K562 (cell line): ENCODE data around the gene MYO1H. TPM values are rescaled to one million over a fixed set of nuclear protein-coding genes. Genes with fewer than 3 reads are reported as not detected.

ENCODE experiments used
- FOXA3 ChIP-seq, 2 experiments: fragments of 450-650 bp in 1 of 2; sonication (generic) in 1 of 2; formaldehyde crosslinking; IDR thresholded peaks in 1 of 2; conservative IDR thresholded peaks in 1 of 2; 2 replicates each; pipeline versions ENCODE4 v1.4.0 to v1.8.0; 2020 to 2022; ENCODE audit warnings: mild to moderate bottlenecking in 2 of 2, missing genetic modification reagents in 1 of 2
- GTF2F1 ChIP-seq: IDR thresholded peaks from 2 replicates; pipeline ENCODE4 v1.6.1; 2011; ENCODE audit warnings: low read depth, low read length, improper control_type of control experiment
- NFATC3 ChIP-seq: fragments of 450-650 bp; IDR thresholded peaks from 2 replicates; pipeline ENCODE4 v1.6.1; 2017; ENCODE audit warnings: mild to moderate bottlenecking
- NFE2 ChIP-seq: IDR thresholded peaks from 2 replicates; pipeline ENCODE4 v1.6.1; 2014; ENCODE audit warnings: antibody characterized with exemption, low read depth
- PHB ChIP-seq: fragments of 250-450 bp; sonication (Bioruptor Pico); IDR thresholded peaks from 2 replicates; pipeline ENCODE4 v1.5.0; 2021
- PPARD ChIP-seq: fragments of 250-450 bp; sonication (Bioruptor Pico); IDR thresholded peaks from 2 replicates; pipeline ENCODE4 v1.8.0; 2022; ENCODE audit warnings: inconsistent platforms, mild to moderate bottlenecking, moderate library complexity
- SAP30 ChIP-seq: fragments of 200-600 bp; sonication (generic); IDR thresholded peaks from 2 replicates; pipeline ENCODE4 v1.6.1; 2012; ENCODE audit warnings: borderline replicate concordance, low read depth, mild to moderate bottlenecking, moderate library complexity, low read length, control low read depth, inconsistent platforms; ENCODE audit not compliant: insufficient read depth, poor library complexity, severe bottlenecking
- SMARCC2 ChIP-seq: fragments of 450-650 bp; IDR thresholded peaks from 2 replicates; pipeline ENCODE4 v1.6.1; 2017; ENCODE audit warnings: antibody characterized with exemption, moderate library complexity, mild to moderate bottlenecking, low read depth
- U2AF1 ChIP-seq: fragments of 200-400 bp; formaldehyde crosslinking; optimal IDR thresholded peaks from 2 replicates; pipeline ENCODE3; 2017; ENCODE audit warnings: mild to moderate bottlenecking, low read depth, low read length, moderate library complexity
- ZNF354B ChIP-seq: fragments of 250-450 bp; sonication (Bioruptor Pico); IDR thresholded peaks from 2 replicates; pipeline ENCODE4 v1.4.0; 2020
- ZNF436 ChIP-seq: fragments of 250-450, 450-650 bp; sonication (Bioruptor Pico); formaldehyde crosslinking; IDR thresholded peaks from 2 replicates; pipeline ENCODE4 v1.7.0; 2020; ENCODE audit warnings: mild to moderate bottlenecking
- ZNF830 ChIP-seq: fragments of 250-450 bp; sonication (Bioruptor Pico); IDR thresholded peaks from 2 replicates; pipeline ENCODE4 v1.5.0; 2021; ENCODE audit warnings: mild to moderate bottlenecking
- polyA plus RNA-seq, 8 experiments: library from polyadenylated mRNA; depleted of rRNA in 4 of 8; stranded (reverse) in 5 of 8; unstranded in 3 of 8; fragments of >200 nt; fragmentation: Nextera tagmentation in 2 of 8; fragmentation: Illumina TruSeq in 1 of 8; extraction: Ambion mirVana in 2 of 8; extraction: Trizol in 1 of 8; gene quantifications; 2 replicates each; pipeline versions ENCODE4 v1.2.1 to v1.2.3, GENCODE V29; 2011 to 2014; ENCODE audit warnings: inconsistent platforms in 1 of 8, missing spikeins in 1 of 8
- total RNA-seq, 7 experiments: library from RNA; depleted of rRNA in 6 of 7; stranded (reverse); fragments of >200 nt in 6 of 7; fragmentation: Illumina TruSeq in 2 of 7; extraction: Trizol in 2 of 7; gene quantifications; 2 replicates each; pipeline versions ENCODE4 v1.2.1 to v1.2.3, GENCODE V29; 2011 to 2021; ENCODE audit warnings: low replicate concordance in 1 of 7
- TF ChIP-seq, protein P1 (sequence below): fragments of 250-450 bp; sonication (Bioruptor Pico); IDR thresholded peaks from 2 replicates; pipeline ENCODE4 v1.4.0; 2020; ENCODE audit warnings: mild to moderate bottlenecking
- TF ChIP-seq, protein P2 (sequence below), 2 experiments: fragments of 450-650 bp; IDR thresholded peaks; 2 replicates each; pipeline ENCODE4 v1.6.1; 2016
- TF ChIP-seq, protein P3 (sequence below), 3 experiments: IDR thresholded peaks in 2 of 3; conservative IDR thresholded peaks in 1 of 3; 2 replicates each; pipeline ENCODE4 v1.5.1; 2011 to 2012; ENCODE audit warnings: low read length in 3 of 3, mild to moderate bottlenecking in 3 of 3, control low read depth in 2 of 3, improper control_type of control experiment in 1 of 3, inconsistent platforms in 1 of 3, low read depth in 1 of 3, mixed read lengths in 1 of 3, moderate library complexity in 1 of 3; ENCODE audit not compliant: insufficient read depth in 2 of 3

Gene MYO1H
- total and polyA plus RNA-seq, 9 of the 15 experiments (the other 6 are each of a cell fraction or from before 2014, with no cell fraction given): not detected

DNA sequence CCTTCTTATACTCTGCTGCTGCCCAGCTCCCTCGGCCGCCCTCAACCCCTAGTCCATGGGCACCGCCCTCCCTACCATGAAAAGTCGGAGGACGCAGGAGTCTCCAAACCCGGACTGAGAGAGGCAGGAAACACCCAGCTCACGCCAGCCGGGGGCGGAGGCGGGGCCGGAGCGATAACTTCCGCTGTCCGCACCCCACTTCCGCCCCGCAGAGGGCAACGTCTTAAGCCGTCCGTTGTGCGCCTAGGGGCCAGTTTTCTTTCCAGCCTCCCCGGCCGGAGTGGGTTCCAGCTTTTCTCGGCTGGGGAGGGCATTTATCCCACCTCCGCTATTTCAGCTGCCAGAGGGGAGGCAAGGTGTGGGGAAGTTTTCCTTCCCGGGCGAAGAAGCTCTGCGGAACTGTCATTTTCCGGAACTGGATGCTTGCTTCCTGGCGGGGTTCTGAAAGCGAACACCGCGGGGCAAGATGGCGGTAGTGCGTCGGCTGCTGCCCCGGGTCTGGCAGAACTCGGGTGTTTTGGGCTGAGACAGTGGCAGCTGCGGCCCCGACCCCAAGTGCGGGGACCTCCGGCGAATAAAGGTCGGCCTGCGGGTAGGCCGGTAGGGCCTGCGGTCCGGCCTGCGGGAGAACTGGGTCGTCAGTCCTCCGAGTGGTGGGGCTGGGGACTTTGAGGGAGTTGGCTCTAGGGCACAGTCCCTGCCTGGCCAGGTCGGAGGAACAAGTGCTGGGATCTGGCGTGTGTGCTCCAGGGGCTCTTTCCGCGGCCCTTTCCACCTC is 129.7 kb downstream of the MYO1H start, which contains the start of the genes KCTD10 and UBE3B (continued):
- TF ChIP-seq ZNF830 (CRISPR knock-in tag): 0 out of 2 replicates have a peak, but pooled peaks have one; percentile 75
- no peak for TF ChIP-seq SMARCC2
- TF ChIP-seq, protein P1, sequence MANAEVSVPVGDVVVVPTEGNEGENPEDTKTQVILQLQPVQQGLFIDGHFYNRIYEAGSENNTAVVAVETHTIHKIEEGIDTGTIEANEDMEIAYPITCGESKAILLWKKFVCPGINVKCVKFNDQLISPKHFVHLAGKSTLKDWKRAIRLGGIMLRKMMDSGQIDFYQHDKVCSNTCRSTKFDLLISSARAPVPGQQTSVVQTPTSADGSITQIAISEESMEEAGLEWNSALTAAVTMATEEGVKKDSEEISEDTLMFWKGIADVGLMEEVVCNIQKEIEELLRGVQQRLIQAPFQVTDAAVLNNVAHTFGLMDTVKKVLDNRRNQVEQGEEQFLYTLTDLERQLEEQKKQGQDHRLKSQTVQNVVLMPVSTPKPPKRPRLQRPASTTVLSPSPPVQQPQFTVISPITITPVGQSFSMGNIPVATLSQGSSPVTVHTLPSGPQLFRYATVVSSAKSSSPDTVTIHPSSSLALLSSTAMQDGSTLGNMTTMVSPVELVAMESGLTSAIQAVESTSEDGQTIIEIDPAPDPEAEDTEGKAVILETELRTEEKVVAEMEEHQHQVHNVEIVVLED (CRISPR knock-in tag): peak; percentile 66
- TF ChIP-seq GTF2F1: no peak
- TF ChIP-seq U2AF1: no peak
- no peak for TF ChIP-seq ZNF354B
- no peak for TF ChIP-seq FOXA3 (CRISPR knock-in tag; conservative IDR thresholded peaks at IDR 0.05 in 1 of 2, IDR thresholded peaks at IDR 0.05 in 1 of 2)
- TF ChIP-seq PPARD: no peak
- peak; percentile 84 for TF ChIP-seq NFATC3
- TF ChIP-seq, protein P2, sequence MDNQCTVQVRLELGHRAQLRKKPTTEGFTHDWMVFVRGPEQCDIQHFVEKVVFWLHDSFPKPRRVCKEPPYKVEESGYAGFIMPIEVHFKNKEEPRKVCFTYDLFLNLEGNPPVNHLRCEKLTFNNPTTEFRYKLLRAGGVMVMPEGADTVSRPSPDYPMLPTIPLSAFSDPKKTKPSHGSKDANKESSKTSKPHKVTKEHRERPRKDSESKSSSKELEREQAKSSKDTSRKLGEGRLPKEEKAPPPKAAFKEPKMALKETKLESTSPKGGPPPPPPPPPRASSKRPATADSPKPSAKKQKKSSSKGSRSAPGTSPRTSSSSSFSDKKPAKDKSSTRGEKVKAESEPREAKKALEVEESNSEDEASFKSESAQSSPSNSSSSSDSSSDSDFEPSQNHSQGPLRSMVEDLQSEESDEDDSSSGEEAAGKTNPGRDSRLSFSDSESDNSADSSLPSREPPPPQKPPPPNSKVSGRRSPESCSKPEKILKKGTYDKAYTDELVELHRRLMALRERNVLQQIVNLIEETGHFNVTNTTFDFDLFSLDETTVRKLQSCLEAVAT (IDR thresholded peaks at IDR 0.05): no peak
- TF ChIP-seq PHB (CRISPR knock-in tag): no peak; the same call in 1 of the 2 replicates
- no peak for TF ChIP-seq ZNF436 (CRISPR knock-in tag)
- no peak for TF ChIP-seq NFE2
- no peak for TF ChIP-seq SAP30
- TF ChIP-seq, protein P3, sequence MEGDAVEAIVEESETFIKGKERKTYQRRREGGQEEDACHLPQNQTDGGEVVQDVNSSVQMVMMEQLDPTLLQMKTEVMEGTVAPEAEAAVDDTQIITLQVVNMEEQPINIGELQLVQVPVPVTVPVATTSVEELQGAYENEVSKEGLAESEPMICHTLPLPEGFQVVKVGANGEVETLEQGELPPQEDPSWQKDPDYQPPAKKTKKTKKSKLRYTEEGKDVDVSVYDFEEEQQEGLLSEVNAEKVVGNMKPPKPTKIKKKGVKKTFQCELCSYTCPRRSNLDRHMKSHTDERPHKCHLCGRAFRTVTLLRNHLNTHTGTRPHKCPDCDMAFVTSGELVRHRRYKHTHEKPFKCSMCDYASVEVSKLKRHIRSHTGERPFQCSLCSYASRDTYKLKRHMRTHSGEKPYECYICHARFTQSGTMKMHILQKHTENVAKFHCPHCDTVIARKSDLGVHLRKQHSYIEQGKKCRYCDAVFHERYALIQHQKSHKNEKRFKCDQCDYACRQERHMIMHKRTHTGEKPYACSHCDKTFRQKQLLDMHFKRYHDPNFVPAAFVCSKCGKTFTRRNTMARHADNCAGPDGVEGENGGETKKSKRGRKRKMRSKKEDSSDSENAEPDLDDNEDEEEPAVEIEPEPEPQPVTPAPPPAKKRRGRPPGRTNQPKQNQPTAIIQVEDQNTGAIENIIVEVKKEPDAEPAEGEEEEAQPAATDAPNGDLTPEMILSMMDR (IDR thresholded peaks at IDR 0.05 in 2 of 3, conservative IDR thresholded peaks at IDR 0.05 in 1 of 3; ENCODE audit: insufficient read depth in 2 of 3, low read depth in 1 of 3, low read length in 3 of 3): no peak
